Memory B cell (primary cell): ENCODE data around the gene USP20.

Experiments used
- ATAC-seq: fragments of 150-1000 bp; cut with Tn5 transposase; 2 replicates; pipeline ENCODE4 v1.10.0; 2021; ENCODE audit warnings: low read depth, mild to moderate bottlenecking, moderate library complexity
- DNase-seq, 2 donors: peaks; one replicate each; pipeline ENCODE4 v3.0.0; 2022; ENCODE audit warnings: low spot score in 2 of 2
- H3K27ac Mint-ChIP-seq: one replicate; pipeline ENCODE4 v1.8.0; 2022; ENCODE audit warnings: mild to moderate bottlenecking, moderate library complexity, mixed read lengths
- H3K27me3 Mint-ChIP-seq: one replicate; pipeline ENCODE4 v1.8.0; 2022; ENCODE audit warnings: mixed read lengths
- H3K36me3 Mint-ChIP-seq: one replicate; pipeline ENCODE4 v1.8.0; 2022; ENCODE audit warnings: mild to moderate bottlenecking, mixed read lengths
- H3K4me1 Mint-ChIP-seq: one replicate; pipeline ENCODE4 v1.8.0; 2022; ENCODE audit warnings: mixed read lengths
- H3K4me3 Mint-ChIP-seq: one replicate; pipeline ENCODE4 v1.8.0; 2022; ENCODE audit warnings: mild to moderate bottlenecking, moderate library complexity, mixed read lengths
- H3K9me3 Mint-ChIP-seq: one replicate; pipeline ENCODE4 v1.8.0; 2022; ENCODE audit warnings: mixed read lengths

USP20 gene

GRCh38 chr9:129812385-129812784 lies 22.9 kb upstream of the USP20 start:
- Mint-ChIP-seq H3K4me1 (peaks cover 13% of the 10 kb centered on the region), H3K27ac (no peak overlapping the region), H3K4me3 (no peak overlapping the region), H3K36me3 (peaks cover 20% of the 10 kb centered on the region), H3K27me3 (no peaks in the 10 kb centered on the region), H3K9me3 (no peaks in the 10 kb centered on the region)
- DNase-seq, result no peak
- ATAC-seq, result no peak

- Mint-ChIP-seq H3K4me3 (no peak overlapping the region), H3K36me3 (peaks cover 20% of the 10 kb centered on the region), H3K4me1 (peaks cover 13% of the 10 kb centered on the region), H3K27ac (no peak overlapping the region), H3K27me3 (no peaks in the 10 kb centered on the region), H3K9me3 (no peaks in the 10 kb centered on the region)
- ATAC-seq (no peak), DNase-seq (no peak)
Measured at GRCh38 chr9:129813661-129814060, 21.6 kb upstream of the USP20 start.

DNA sequence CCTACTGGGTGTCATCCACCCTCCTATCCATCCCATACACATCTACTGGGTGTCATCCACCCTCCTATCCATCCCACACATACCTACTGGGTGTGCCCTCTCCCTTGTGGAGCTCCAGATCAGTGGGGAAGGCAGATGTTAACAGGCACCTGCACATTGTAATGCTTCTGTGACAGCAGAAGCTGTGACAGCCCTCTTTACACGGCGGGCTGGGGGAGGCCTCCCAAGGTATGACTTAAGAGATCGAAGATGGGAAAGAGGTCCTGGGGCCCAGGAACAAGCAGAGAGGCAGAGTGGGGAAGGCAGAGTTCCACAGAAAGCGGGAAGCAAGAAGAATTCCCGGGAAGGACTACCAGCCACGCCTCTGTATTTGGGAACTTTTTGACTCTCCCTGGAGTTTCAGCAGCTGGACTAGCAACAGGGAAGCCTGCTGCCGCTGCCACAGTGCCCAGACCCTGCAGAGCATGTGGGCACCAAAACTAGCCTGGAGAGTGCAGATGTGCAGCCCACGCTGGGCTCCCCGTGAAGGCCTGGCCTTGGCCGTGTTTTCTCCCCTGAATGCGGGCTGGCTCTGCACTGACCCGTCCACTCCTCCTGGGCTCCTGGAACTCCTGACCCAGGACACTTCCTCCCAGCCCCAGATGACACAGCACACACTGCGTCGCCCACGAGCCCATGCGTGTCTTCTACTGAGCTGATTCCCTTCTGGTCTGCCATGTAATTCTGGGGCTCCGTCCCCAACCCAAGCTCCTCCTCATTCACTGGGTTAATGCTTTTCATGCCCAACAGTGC lies 20.6 kb upstream of the USP20 start:
- ATAC-seq, result no peak
- Mint-ChIP-seq H3K27me3 (no peaks in the 10 kb centered on the region), H3K27ac (no peak overlapping the region), H3K4me3 (no peak overlapping the region), H3K9me3 (no peaks in the 10 kb centered on the region), H3K36me3 (peaks cover 21% of the 10 kb centered on the region), H3K4me1 (peaks cover 14% of the 10 kb centered on the region)
- DNase-seq, result no peak

DNA sequence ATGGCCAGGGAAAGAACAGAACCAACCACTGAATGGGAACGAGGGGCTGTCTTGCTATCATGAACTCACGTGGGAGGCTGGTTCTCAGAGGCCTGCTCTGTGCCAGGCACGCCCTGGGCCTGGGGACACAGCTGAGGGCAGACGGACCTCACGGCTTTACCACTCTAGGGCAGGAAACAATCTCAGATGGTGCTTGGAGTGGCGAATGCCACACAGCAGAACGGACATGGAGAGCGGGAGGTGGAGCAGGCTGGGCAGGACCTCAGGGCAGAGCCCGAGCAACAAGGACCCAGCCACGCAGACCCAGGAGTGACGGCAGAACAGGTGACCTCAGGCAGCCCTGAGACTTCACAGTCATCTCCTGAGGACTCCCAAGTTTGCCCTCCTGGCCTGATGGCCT lies 20.0 kb upstream of the USP20 start:
- peaks cover 21% of the 10 kb centered on the region for H3K36me3 Mint-ChIP-seq
- peaks cover 14% of the 10 kb centered on the region for H3K4me1 Mint-ChIP-seq
- no peak overlapping the region for H3K27ac Mint-ChIP-seq
- H3K27me3 Mint-ChIP-seq, result no peaks in the 10 kb centered on the region
- no peaks in the 10 kb centered on the region for H3K9me3 Mint-ChIP-seq
- no peak for DNase-seq
- H3K4me3 Mint-ChIP-seq, result no peak overlapping the region
- ATAC-seq, result no peak

- ATAC-seq, result no peak
- Mint-ChIP-seq H3K9me3 (no peaks in the 10 kb centered on the region), H3K27ac (no peak overlapping the region), H3K36me3 (peaks cover 19% of the 10 kb centered on the region), H3K4me3 (no peak overlapping the region), H3K27me3 (no peaks in the 10 kb centered on the region), H3K4me1 (peaks cover 14% of the 10 kb centered on the region)
- no peak for DNase-seq
Measured at GRCh38 chr9:129816501-129817435, 18.5 kb upstream of the USP20 start.

DNA sequence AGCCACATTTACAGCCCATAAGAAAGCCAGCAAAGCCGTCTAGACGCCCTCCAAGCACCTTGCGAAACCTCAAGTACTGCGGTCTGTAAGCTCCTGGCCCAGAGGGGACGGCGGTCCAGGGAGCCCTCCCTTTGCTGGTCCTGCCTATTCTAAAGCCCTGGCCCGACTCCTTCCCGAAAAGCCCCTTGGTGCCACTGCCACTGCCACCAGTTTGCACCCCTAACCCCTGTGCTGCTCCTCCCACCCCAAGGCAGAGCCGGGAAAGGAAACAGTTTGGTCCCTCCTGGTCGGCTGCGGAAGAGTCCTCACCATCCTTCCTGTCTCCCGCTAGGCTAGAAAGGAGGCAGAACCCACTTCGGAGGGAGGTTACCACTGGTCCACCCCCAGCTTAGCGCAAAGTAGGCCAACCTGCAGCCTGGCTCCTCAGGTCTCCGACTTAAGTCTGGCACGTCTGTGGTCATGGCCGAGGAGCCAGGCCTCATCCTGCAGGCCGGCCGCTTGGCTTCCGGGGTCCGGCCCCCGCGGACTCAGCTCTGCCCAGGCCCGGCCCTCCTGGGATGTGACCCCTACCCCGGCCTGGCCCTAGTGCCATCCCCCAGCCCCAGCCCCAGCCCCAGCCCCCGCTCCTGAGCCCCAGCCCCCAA lies 12.2 kb upstream of the USP20 start:
- DNase-seq, result no peak
- Mint-ChIP-seq H3K27me3 (no peaks in the 10 kb centered on the region), H3K4me3 (peak overlapping the region; percentile 90), H3K27ac (no peak overlapping the region), H3K9me3 (no peaks in the 10 kb centered on the region), H3K36me3 (peaks cover 6% of the 10 kb centered on the region), H3K4me1 (peaks cover 13% of the 10 kb centered on the region)
- no peak for ATAC-seq

GRCh38 chr9:129823542-129823934 lies 11.7 kb upstream of the USP20 start:
- H3K4me1 Mint-ChIP-seq, result peaks cover 13% of the 10 kb centered on the region
- peak overlapping the region; percentile 90 for H3K4me3 Mint-ChIP-seq
- peak overlapping the region; percentile 84 for H3K27ac Mint-ChIP-seq
- no peaks in the 10 kb centered on the region for H3K27me3 Mint-ChIP-seq
- peaks cover 6% of the 10 kb centered on the region for H3K36me3 Mint-ChIP-seq
- no peaks in the 10 kb centered on the region for H3K9me3 Mint-ChIP-seq
- no peak for DNase-seq
- peak; percentile 19 for ATAC-seq

DNA sequence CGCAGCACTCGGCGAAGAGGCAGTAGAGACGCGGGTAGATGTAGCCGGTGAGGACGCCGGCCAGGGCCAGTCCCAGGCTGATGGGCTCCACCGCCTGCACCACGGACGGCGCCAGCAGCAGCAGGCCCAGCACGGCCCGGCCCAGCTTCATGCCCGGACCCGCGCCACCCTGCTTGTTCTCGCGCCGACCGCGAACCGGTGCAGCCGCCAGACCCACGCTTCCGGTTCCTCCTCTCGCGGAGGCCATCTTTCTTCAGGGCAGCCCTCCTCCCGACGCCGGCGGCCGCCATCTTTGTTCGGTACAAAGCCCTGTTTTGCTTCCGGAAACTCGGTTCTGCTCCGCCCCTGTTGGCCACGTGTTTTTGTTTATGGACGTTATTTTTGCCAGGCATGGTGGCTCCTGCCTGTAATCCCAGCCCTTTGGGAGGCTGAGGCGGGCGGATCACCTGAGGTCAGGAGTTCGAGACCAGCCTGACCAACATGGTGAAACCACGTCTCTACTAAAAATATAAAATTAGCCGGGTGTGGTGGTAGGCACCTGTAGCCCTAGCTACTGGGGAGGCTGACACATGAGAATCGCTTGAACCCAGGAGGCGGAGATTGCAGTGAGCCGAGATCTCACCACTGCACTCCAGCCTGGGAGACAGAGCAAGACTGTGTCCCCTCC lies 11.2 kb upstream of the USP20 start, which contains the start of gene TOR1A:
Gene TOR1A, minus strand, starts transcription at position 202 of the 667 bp plus-strand sequence. Its CDS starts 51 bp downstream, at position 151.
- Mint-ChIP-seq H3K27ac (peak within 1 kb of the TSS; percentile 84), H3K36me3 (peaks cover 6% of the 10 kb centered on the region), H3K4me1 (peaks cover 10% of the 10 kb centered on the region), H3K9me3 (no peaks in the 10 kb centered on the region), H3K4me3 (peak within 1 kb of the TSS; percentile 90), H3K27me3 (no peaks in the 10 kb centered on the region)
- DNase-seq (peak; percentile 85 to 89), ATAC-seq (peak; percentile 98)

GRCh38 chr9:129826344-129826743 lies 8.9 kb upstream of the USP20 start:
- DNase-seq (no peak), ATAC-seq (no peak)
- Mint-ChIP-seq H3K4me1 (peaks cover 10% of the 10 kb centered on the region), H3K9me3 (no peaks in the 10 kb centered on the region), H3K4me3 (no peak overlapping the region), H3K27ac (no peak overlapping the region), H3K36me3 (peaks cover 6% of the 10 kb centered on the region), H3K27me3 (no peaks in the 10 kb centered on the region)

DNA sequence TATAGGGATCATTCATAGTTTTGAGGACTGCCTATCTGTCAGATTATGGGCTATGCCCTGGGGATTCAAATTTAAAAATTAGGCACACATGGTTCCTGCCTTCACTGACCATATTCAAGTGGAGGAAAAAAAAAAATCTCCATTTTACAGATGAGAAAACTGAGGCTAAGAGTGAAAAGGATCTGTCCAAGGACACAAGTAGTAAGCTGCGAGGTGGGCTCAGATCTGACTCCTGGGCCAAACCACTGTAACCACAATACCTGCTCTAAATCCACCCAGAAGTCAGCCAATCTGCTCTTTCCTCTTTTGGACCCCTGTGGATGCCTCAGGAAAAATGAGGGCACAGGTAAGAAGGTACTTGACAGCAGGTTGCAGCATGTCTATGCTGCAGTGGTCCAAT lies 8.5 kb upstream of the USP20 start:
- DNase-seq (no peak), ATAC-seq (no peak)
- Mint-ChIP-seq H3K27ac (no peak overlapping the region), H3K4me3 (no peak overlapping the region), H3K9me3 (no peaks in the 10 kb centered on the region), H3K36me3 (peaks cover 7% of the 10 kb centered on the region), H3K27me3 (no peaks in the 10 kb centered on the region), H3K4me1 (peaks cover 10% of the 10 kb centered on the region)

DNA sequence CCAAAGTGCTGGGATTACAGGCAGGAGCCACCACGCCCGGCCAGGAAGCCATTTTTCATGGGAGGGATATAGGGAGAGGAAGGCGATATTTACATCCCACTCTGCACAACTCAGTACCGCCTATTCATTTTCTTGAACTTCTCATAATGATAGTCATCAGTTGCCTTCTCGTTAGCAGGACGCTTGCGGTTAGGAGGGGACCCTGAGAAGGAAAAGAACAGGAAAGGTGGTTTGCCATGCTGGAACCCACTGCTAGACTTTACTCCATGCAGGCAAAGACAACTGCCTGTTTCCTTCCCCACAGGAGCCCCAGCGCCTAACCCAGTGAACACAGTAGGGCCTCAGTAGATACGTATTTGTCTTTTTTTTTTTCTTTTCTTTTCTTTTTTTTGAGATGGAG lies 7.2 kb upstream of the USP20 start:
- Mint-ChIP-seq H3K27me3 (no peaks in the 10 kb centered on the region), H3K36me3 (peaks cover 5% of the 10 kb centered on the region), H3K9me3 (no peaks in the 10 kb centered on the region), H3K4me3 (no peak overlapping the region), H3K4me1 (peaks cover 1% of the 10 kb centered on the region), H3K27ac (no peak overlapping the region)
- ATAC-seq (no peak), DNase-seq (no peak)

- H3K36me3 Mint-ChIP-seq, result peaks cover 8% of the 10 kb centered on the region
- no peak overlapping the region for H3K4me3 Mint-ChIP-seq
- no peak for DNase-seq
- H3K9me3 Mint-ChIP-seq, result no peaks in the 10 kb centered on the region
- H3K27ac Mint-ChIP-seq, result no peak overlapping the region
- ATAC-seq, result no peak
- peaks cover 5% of the 10 kb centered on the region for H3K4me1 Mint-ChIP-seq
- H3K27me3 Mint-ChIP-seq, result no peaks in the 10 kb centered on the region
Measured at GRCh38 chr9:129828969-129829368, 6.3 kb upstream of the USP20 start.

GRCh38 chr9:129832982-129833381 lies 2.3 kb upstream of the USP20 start:
- peaks cover 26% of the 10 kb centered on the region for H3K4me1 Mint-ChIP-seq
- DNase-seq (no peak), ATAC-seq (no peak)
- no peaks in the 10 kb centered on the region for H3K9me3 Mint-ChIP-seq
- H3K27ac Mint-ChIP-seq, result no peak overlapping the region
- no peaks in the 10 kb centered on the region for H3K27me3 Mint-ChIP-seq
- H3K4me3 Mint-ChIP-seq, result peak overlapping the region; percentile 96
- H3K36me3 Mint-ChIP-seq, result peaks cover 11% of the 10 kb centered on the region
